ENCODE data around the gene UBN1.

Gene UBN1, protein sequence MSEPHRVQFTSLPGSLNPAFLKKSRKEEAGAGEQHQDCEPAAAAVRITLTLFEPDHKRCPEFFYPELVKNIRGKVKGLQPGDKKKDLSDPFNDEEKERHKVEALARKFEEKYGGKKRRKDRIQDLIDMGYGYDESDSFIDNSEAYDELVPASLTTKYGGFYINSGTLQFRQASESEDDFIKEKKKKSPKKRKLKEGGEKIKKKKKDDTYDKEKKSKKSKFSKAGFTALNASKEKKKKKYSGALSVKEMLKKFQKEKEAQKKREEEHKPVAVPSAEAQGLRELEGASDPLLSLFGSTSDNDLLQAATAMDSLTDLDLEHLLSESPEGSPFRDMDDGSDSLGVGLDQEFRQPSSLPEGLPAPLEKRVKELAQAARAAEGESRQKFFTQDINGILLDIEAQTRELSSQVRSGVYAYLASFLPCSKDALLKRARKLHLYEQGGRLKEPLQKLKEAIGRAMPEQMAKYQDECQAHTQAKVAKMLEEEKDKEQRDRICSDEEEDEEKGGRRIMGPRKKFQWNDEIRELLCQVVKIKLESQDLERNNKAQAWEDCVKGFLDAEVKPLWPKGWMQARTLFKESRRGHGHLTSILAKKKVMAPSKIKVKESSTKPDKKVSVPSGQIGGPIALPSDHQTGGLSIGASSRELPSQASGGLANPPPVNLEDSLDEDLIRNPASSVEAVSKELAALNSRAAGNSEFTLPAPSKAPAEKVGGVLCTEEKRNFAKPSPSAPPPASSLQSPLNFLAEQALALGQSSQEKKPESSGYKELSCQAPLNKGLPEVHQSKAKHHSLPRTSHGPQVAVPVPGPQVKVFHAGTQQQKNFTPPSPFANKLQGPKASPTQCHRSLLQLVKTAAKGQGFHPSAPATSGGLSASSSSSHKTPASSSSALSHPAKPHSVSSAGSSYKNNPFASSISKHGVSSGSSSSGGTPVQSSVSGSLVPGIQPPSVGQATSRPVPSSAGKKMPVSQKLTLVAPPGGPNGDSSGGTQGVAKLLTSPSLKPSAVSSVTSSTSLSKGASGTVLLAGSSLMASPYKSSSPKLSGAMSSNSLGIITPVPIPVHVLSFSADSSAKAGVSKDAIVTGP (N-terminal part only)

GRCh38 chr16:4846901-4847773 is at the start of gene UBN1, which contains the start of gene GLYR1:
UBN1 (plus strand) TSS chr16:4847481; CDS start chr16:4852918, 5,437 bp downstream.
GLYR1 (minus strand) TSS chr16:4847288; CDS start chr16:4847265, 23 bp downstream.
- peak; percentile 99 for DNase-seq (ENCODE audit: low read depth in 2 of 2)

DNA sequence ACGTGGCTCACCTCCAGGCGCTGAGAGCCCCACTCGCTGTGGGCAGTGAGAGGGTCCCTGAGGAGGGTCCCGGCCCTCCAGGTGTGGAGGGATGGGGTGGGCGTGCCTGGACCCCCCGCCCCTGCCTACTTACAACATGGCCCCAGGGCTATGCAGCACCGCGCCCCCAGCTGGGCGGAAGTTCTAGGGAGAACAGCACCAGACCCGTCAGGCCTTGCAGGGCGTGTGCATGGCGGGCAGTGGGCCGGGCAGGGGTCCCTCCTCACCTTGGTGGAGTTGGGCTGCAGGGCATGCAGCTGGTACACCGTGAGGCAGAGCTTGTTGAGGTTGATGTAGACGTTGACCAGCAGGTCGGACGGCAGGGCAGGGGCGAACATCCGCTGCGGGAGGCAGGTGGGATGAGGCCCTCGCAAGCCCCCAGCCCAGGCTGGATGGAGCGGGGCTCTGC is 49.5 kb upstream of the UBN1 start:
- DNase-seq (ENCODE audit: low read depth in 2 of 2) = no peak

GRCh38 chr16:4798456-4798855 is 48.8 kb upstream of the UBN1 start:
- DNase-seq (ENCODE audit: low read depth in 2 of 2) = no peak

DNA sequence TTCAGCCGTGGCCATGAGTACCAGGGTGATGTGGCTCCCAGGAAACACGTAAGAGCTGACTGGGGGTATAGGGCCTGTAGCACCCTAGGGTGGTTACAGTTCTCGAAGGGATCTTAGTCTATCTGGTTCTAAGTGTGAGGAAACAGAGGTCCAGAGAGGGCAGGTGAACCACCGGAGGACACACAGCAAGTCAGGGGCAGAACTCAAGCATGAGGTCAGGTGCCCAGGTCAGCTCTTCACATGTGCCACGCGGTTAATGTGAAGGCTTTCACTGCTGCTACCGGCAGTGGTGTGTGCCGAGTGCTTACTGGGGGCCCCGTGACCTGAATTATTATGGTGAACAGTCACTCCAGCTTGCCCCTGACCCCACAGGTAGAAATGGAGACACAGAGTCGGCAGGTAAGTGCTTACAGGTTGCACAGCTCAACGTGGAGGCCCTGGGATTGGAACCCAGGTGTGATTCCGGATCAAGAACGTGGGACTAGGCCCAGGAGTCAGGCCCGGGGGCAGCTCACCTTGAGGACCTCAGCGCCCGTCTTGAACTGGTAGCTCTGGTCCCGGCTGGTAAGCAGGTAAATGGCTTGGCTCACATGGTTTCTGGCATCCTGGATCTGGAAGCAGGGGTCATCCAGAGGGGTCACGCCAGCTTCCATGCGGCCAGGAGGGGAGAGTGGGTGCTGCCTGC is 48.0 kb upstream of the UBN1 start:
- no peak for DNase-seq (ENCODE audit: low read depth in 2 of 2)

DNA sequence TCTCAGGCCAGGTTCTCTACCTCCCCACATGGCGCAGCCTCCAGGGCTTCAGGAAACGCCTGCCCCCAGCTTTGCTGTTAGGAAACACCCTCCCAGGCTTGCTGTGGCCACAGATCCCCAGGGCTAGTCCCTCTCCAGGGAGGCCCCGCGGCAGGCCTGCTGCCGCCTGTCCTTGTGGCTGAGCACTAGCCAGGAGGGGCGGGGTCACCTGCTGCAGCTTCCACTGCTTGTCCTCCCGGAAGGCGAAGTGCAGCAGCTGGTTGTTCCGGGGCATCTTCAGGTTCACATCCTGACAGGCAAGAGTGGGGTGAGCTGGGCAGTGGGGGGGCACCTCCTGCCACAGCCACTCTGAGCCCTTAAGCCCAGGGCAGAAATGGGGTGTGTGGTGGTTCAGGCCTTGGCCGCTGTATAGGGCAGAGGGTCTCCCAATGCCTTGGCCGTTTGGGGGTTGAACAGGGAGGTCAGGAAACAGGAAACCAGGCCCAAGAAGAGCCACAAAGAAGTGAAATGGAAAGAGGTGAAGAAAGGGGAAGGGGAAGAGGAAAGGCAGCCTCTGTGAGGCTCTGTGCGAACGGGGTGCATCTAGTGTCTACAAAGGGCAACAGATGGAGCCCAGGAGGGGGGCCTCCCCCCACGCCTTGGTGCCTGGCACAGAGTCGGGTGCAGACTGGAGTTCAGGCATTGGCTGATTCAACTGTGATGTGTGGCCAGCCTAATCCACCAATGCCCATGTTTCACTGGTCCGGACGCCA is 46.8 kb upstream of the UBN1 start:
- DNase-seq (ENCODE audit: low read depth in 2 of 2) = no peak

DNA sequence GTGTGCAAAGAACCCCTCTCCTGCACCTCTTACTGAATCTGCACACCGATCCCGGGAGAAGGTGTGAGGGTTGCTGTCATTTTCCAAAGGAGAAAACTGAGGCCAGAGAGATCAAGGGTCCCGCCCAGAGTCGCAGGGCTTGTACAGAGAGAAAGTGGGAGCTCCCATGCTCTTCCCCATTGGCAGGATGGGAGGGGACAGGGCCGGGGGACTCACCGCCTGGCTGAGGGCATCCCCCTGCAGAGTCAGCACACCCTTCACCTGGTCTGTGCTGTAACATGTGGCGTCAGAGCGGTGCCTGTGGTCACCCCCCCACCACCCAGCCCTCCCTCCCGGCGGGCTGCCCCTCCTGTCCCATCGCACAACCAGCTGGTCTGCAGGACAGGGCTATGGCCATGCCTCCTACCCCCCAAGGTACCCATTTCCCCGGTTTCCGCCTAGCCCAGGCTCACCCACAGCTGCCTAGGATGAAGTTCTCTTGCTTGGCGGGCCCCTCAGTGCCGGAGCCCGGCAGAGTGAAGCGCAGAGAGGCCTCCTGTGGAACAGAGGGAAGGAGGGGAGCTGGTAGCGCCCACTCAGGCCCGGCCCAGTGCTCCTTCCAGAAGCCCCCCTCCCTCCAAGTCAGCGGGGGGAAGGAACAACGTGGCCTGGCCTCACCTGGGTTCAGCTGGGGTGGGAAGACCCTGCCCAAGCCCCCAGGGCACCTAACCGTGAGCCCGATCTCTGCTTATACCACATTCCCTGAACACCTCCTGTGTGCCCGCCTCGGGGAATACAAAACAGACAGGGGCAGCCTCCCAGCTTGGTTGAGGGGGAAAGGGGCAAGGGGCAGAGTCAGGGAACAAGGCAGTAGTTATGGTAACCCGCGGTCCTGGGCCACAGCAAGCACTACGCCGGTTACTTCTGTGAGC is 46.0 kb upstream of the UBN1 start:
- no peak for DNase-seq (ENCODE audit: low read depth in 2 of 2)

GRCh38 chr16:4801962-4802658 is 45.2 kb upstream of the UBN1 start, which contains the start of gene ROGDI:
ROGDI (minus strand) TSS chr16:4802633; CDS start chr16:4802571, 62 bp downstream.
- DNase-seq (ENCODE audit: low read depth in 2 of 2) = peak; percentile 38 to 41

- peak; percentile 66 to 73 for DNase-seq (ENCODE audit: low read depth in 2 of 2)
Measured at GRCh38 chr16:4802659-4803287, 44.5 kb upstream of the UBN1 start.

DNA sequence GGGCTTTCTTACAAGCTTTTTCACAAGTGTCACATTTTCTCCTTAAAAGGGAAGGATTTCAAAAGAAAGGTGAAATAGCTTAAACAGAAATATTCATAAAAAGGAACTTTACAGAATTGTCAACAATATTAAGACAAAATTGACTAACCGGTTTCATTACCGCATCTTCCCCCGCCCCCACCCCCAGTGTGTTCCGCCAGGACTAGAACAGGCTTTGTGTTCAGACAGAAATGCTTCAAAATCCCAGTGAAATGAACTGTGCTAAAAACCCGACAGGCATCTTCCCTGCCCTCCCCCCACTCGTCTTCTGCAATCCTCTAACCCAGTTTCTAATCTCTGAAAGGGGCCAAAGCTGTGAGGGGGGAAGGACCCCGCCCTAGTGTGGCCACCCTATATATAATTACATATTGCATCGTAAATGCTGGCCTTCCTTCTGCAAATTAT is 43.9 kb upstream of the UBN1 start:
- no peak for DNase-seq (ENCODE audit: low read depth in 2 of 2)

DNA sequence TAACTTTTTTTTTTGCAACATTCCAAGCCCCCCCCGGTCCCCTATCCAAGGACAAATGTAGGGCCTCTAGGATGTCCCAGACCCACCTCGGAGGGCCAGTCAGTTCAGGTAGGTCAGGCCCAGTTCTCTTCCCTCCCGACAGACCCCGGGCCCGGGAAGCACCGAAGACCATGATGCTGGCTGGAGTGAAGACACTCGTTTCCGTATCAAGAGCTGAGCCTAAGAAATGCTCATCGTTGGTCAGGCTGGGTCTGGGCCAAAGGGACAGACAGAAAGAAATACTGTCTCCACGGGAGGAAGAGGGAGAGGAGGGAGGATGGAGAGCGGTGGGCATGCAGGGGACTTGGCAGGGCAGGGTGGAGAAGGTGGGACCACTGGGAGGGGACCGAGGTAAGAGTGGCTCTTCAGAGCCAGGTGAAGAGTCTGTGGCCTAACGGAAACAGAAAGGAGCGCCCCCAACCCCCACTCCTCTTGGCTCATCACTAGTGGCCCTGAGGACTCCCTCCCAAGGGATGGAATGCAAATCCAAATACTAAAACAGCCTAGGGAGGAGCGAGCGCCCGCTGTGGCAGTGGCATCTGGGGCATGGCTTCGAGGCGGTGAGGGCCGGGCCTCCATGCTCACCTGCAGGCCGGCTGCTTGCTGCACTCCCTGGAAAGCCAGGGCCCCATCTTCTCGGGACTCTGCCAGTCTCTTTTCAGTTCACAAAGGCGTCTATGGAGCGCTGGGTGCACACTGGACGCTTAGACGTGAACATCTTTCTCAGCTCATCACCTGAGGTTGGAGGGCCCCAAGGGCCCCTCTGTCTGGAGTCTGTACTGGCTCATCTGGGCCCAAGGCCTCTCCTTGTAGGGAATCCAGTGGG is 43.2 kb upstream of the UBN1 start:
- no peak for DNase-seq (ENCODE audit: low read depth in 2 of 2)

GRCh38 chr16:4805231-4805630 is 42.0 kb upstream of the UBN1 start:
- DNase-seq (ENCODE audit: low read depth in 2 of 2) = no peak

- DNase-seq (ENCODE audit: low read depth in 2 of 2) = no peak
Measured at GRCh38 chr16:4806280-4806679, 41.0 kb upstream of the UBN1 start.

DNA sequence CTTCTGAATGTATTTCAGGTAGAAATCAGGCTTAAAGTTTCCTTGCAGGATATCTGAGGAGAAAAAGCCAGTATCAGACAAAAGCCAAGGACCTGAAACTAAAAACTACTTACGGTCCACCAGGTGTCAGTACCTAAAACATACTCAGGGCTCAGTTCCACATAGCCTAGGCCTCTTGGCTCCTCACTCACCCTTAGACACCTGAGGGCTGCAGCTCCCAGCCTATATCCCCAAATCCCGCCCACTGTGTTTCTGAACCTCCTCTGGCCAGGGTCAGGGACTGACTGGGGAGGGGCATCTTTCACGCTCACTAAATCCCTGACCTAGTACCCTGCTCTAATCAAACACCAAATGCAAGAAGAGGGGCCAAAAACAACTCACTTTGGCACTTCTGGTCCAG is 36.0 kb upstream of the UBN1 start:
- DNase-seq (ENCODE audit: low read depth in 2 of 2) = no peak

- DNase-seq (ENCODE audit: low read depth in 2 of 2) = no peak
Measured at GRCh38 chr16:4811773-4812172, 35.5 kb upstream of the UBN1 start.

- DNase-seq (ENCODE audit: low read depth in 2 of 2) = no peak
Measured at GRCh38 chr16:4813251-4814003, 33.9 kb upstream of the UBN1 start.

DNA sequence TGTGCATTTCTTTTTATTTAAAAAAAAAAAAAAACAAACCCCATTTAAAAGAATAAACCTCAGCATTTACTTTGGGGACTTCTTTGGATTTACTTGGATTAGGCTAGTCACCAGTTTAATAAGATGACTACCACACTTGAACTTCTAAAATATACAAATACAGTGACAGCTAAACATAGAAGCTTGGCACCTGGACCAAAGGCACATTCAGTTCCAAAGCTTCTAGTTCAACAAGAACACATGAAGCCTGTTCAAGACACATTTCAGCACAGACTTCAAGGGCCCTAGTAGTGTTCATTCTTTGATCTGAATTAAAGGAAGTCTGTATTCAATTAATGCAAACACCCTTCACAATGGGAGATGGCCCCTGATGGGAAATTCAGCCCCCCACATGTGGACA is 33.2 kb upstream of the UBN1 start:
- no peak for DNase-seq (ENCODE audit: low read depth in 2 of 2)
